ENCODE measurements around the gene TMED8. TPM values are rescaled to one million over a fixed set of nuclear protein-coding genes. Genes with fewer than 3 reads are reported as not detected.
A peak's percentile ranks its signal among the peaks of the same experiment; 100 is the strongest.
"Not testable (repeated sequence)": the region's sequence is repeated elsewhere in the genome, so short reads cannot be mapped to it uniquely, and the experiment has no call there.

The TMED8 gene
- total RNA-seq, 3 donors from 2014 or later: 16.1 to 17.1 (median 16.2) TPM

- Mint-ChIP-seq H3K36me3 (ENCODE audit: insufficient read depth) (no peaks in the 10 kb centered on the region), H3K27me3 (ENCODE audit: low read depth) (no peaks in the 10 kb centered on the region), H3K4me1 (ENCODE audit: low read depth) (peaks cover 14% of the 10 kb centered on the region), H3K9me3 (no peaks in the 10 kb centered on the region), H3K4me3 (peak overlapping the region; percentile 97)
- DNase-seq: no peak
- no peak for ATAC-seq
Observed at GRCh38 chr14:77322250-77322902, 54.5 kb downstream of the TMED8 start.

GRCh38 chr14:77320238-77320935, 56.5 kb downstream of the TMED8 start, which contains the start of gene POMT2:
TSS of gene POMT2 (minus strand) at chr14:77320883. CDS start at chr14:77320681, 202 bp downstream.
- no peaks in the 10 kb centered on the region for H3K27me3 Mint-ChIP-seq (ENCODE audit: low read depth)
- no peaks in the 10 kb centered on the region for H3K36me3 Mint-ChIP-seq (ENCODE audit: insufficient read depth)
- peak within 1 kb of the TSS; percentile 97 for H3K4me3 Mint-ChIP-seq
- DNase-seq (peak; percentile 89), ATAC-seq (peak; percentile 70 to 71)
- H3K9me3 Mint-ChIP-seq: no peaks in the 10 kb centered on the region
- H3K4me1 Mint-ChIP-seq (ENCODE audit: low read depth): peaks cover 14% of the 10 kb centered on the region

- Mint-ChIP-seq H3K4me1 (ENCODE audit: low read depth) (peaks cover 14% of the 10 kb centered on the region), H3K36me3 (ENCODE audit: insufficient read depth) (no peaks in the 10 kb centered on the region), H3K27me3 (ENCODE audit: low read depth) (no peaks in the 10 kb centered on the region), H3K9me3 (no peaks in the 10 kb centered on the region), H3K4me3 (peak overlapping the region; percentile 31)
- ATAC-seq (no peak), DNase-seq (no peak)
Observed at GRCh38 chr14:77319422-77319821, 57.5 kb downstream of the TMED8 start.

- not testable (repeated sequence) for H3K27me3 Mint-ChIP-seq (ENCODE audit: low read depth); H3K9me3 Mint-ChIP-seq; DNase-seq; H3K36me3 Mint-ChIP-seq (ENCODE audit: insufficient read depth); ATAC-seq; H3K4me3 Mint-ChIP-seq
- peaks cover 14% of the 10 kb centered on the region for H3K4me1 Mint-ChIP-seq (ENCODE audit: low read depth)
Observed at GRCh38 chr14:77318756-77319155, 58.1 kb downstream of the TMED8 start.

GRCh38 chr14:77318006-77318553, 58.8 kb downstream of the TMED8 start:
- Mint-ChIP-seq H3K4me1 (ENCODE audit: low read depth) (peaks cover 14% of the 10 kb centered on the region), H3K36me3 (ENCODE audit: insufficient read depth) (no peaks in the 10 kb centered on the region), H3K9me3 (no peaks in the 10 kb centered on the region), H3K27me3 (ENCODE audit: low read depth) (no peaks in the 10 kb centered on the region), H3K4me3 (no peak overlapping the region)
- ATAC-seq: no peak
- no peak for DNase-seq

- H3K4me1 Mint-ChIP-seq (ENCODE audit: low read depth): peaks cover 8% of the 10 kb centered on the region
- DNase-seq (no peak), ATAC-seq (no peak)
- H3K9me3 Mint-ChIP-seq: no peaks in the 10 kb centered on the region
- H3K4me3 Mint-ChIP-seq: no peak overlapping the region
- no peaks in the 10 kb centered on the region for H3K36me3 Mint-ChIP-seq (ENCODE audit: insufficient read depth)
- H3K27me3 Mint-ChIP-seq (ENCODE audit: low read depth): no peaks in the 10 kb centered on the region
Observed at GRCh38 chr14:77316872-77317301, 60.0 kb downstream of the TMED8 start.

GRCh38 chr14:77316195-77316505, 60.7 kb downstream of the TMED8 start:
- no peaks in the 10 kb centered on the region for H3K36me3 Mint-ChIP-seq (ENCODE audit: insufficient read depth)
- H3K9me3 Mint-ChIP-seq: no peaks in the 10 kb centered on the region
- DNase-seq: no peak
- H3K27me3 Mint-ChIP-seq (ENCODE audit: low read depth): no peaks in the 10 kb centered on the region
- peaks cover 6% of the 10 kb centered on the region for H3K4me1 Mint-ChIP-seq (ENCODE audit: low read depth)
- no peak for ATAC-seq
- H3K4me3 Mint-ChIP-seq: no peak overlapping the region

- Mint-ChIP-seq H3K27me3 (ENCODE audit: low read depth) (no peaks in the 10 kb centered on the region), H3K4me1 (ENCODE audit: low read depth) (peaks cover 2% of the 10 kb centered on the region), H3K4me3 (no peak overlapping the region), H3K9me3 (no peaks in the 10 kb centered on the region), H3K36me3 (ENCODE audit: insufficient read depth) (peaks cover 2% of the 10 kb centered on the region)
- ATAC-seq: no peak
- DNase-seq: no peak
Observed at GRCh38 chr14:77314539-77315457, 62.1 kb downstream of the TMED8 start.

GRCh38 chr14:77314043-77314442, 62.9 kb downstream of the TMED8 start:
- ATAC-seq (no peak), DNase-seq (no peak)
- Mint-ChIP-seq H3K4me3 (no peak overlapping the region), H3K27me3 (ENCODE audit: low read depth) (no peaks in the 10 kb centered on the region), H3K36me3 (ENCODE audit: insufficient read depth) (peaks cover 2% of the 10 kb centered on the region), H3K9me3 (no peaks in the 10 kb centered on the region), H3K4me1 (ENCODE audit: low read depth) (peaks cover 2% of the 10 kb centered on the region)

GRCh38 chr14:77313371-77313770, 63.5 kb downstream of the TMED8 start:
- Mint-ChIP-seq H3K27me3 (ENCODE audit: low read depth) (no peaks in the 10 kb centered on the region), H3K4me3 (no peak overlapping the region), H3K36me3 (ENCODE audit: insufficient read depth) (peaks cover 2% of the 10 kb centered on the region), H3K9me3 (no peaks in the 10 kb centered on the region), H3K4me1 (ENCODE audit: low read depth) (peaks cover 2% of the 10 kb centered on the region)
- ATAC-seq: no peak
- DNase-seq: no peak

GRCh38 chr14:77311217-77311616, 65.7 kb downstream of the TMED8 start:
- no peaks in the 10 kb centered on the region for H3K9me3 Mint-ChIP-seq
- peaks cover 2% of the 10 kb centered on the region for H3K36me3 Mint-ChIP-seq (ENCODE audit: insufficient read depth)
- ATAC-seq (no peak), DNase-seq (no peak)
- H3K4me3 Mint-ChIP-seq: no peak overlapping the region
- peaks cover 2% of the 10 kb centered on the region for H3K4me1 Mint-ChIP-seq (ENCODE audit: low read depth)
- H3K27me3 Mint-ChIP-seq (ENCODE audit: low read depth): no peaks in the 10 kb centered on the region

GRCh38 chr14:77310026-77310425, 66.9 kb downstream of the TMED8 start:
- peaks cover 2% of the 10 kb centered on the region for H3K36me3 Mint-ChIP-seq (ENCODE audit: insufficient read depth)
- ATAC-seq: no peak

GRCh38 chr14:77309131-77309530, 67.8 kb downstream of the TMED8 start:
- peaks cover 8% of the 10 kb centered on the region for H3K36me3 Mint-ChIP-seq (ENCODE audit: insufficient read depth)
- H3K4me1 Mint-ChIP-seq (ENCODE audit: low read depth): peaks cover 2% of the 10 kb centered on the region
- no peaks in the 10 kb centered on the region for H3K9me3 Mint-ChIP-seq
- DNase-seq (no peak), ATAC-seq (no peak)
- H3K27me3 Mint-ChIP-seq (ENCODE audit: low read depth): no peaks in the 10 kb centered on the region
- H3K4me3 Mint-ChIP-seq: no peak overlapping the region

More at GRCh38 chr14:77310026-77310425, 66.9 kb downstream of the TMED8 start:
- peaks cover 2% of the 10 kb centered on the region for H3K4me1 Mint-ChIP-seq (ENCODE audit: low read depth)
- no peaks in the 10 kb centered on the region for H3K27me3 Mint-ChIP-seq (ENCODE audit: low read depth)
- DNase-seq: no peak
- H3K9me3 Mint-ChIP-seq: no peaks in the 10 kb centered on the region
- H3K4me3 Mint-ChIP-seq: no peak overlapping the region

- Mint-ChIP-seq H3K4me3 (no peak overlapping the region), H3K9me3 (no peaks in the 10 kb centered on the region), H3K36me3 (ENCODE audit: insufficient read depth) (peaks cover 10% of the 10 kb centered on the region), H3K27me3 (ENCODE audit: low read depth) (no peaks in the 10 kb centered on the region), H3K4me1 (ENCODE audit: low read depth) (peaks cover 17% of the 10 kb centered on the region)
- DNase-seq (no peak), ATAC-seq (no peak)
Observed at GRCh38 chr14:77306851-77307496, 69.9 kb downstream of the TMED8 start.
